Dendritic cell treated with granulocyte-macrophage colony-stimulating factor and Interleukin-4, amounts not matched to agents 40 ng/mL and 50 ng/mL, for 4 days (primary cell): ENCODE measurements around the gene ZFYVE21.
"Not testable (repeated sequence)": the region's sequence is repeated elsewhere in the genome, so short reads cannot be mapped to it uniquely, and the experiment has no call there.

Source experiments
- H3K27ac Mint-ChIP-seq: one replicate; pipeline ENCODE4 v1.8.0; 2022; ENCODE audit warnings: mild to moderate bottlenecking, mixed read lengths
- H3K27me3 Mint-ChIP-seq: one replicate; pipeline ENCODE4 v1.8.0; 2022; ENCODE audit warnings: mild to moderate bottlenecking, mixed read lengths
- H3K36me3 Mint-ChIP-seq: one replicate; pipeline ENCODE4 v1.8.0; 2022; ENCODE audit warnings: low read depth, mixed read lengths
- H3K4me1 Mint-ChIP-seq: one replicate; pipeline ENCODE4 v1.8.0; 2022; ENCODE audit warnings: low read depth, mixed read lengths
- H3K4me3 Mint-ChIP-seq: one replicate; pipeline ENCODE4 v1.8.0; 2022; ENCODE audit warnings: mild to moderate bottlenecking, moderate library complexity, mixed read lengths
- H3K9me3 Mint-ChIP-seq: one replicate; pipeline ENCODE4 v1.8.0; 2022; ENCODE audit warnings: mixed read lengths
- intact Hi-C: fragments of 100-400 bp; cut with micrococcal nuclease; formaldehyde crosslinking; loops from one replicate; pipeline ENCODE4 v1.15.0; 2022

ZFYVE21 gene

DNA sequence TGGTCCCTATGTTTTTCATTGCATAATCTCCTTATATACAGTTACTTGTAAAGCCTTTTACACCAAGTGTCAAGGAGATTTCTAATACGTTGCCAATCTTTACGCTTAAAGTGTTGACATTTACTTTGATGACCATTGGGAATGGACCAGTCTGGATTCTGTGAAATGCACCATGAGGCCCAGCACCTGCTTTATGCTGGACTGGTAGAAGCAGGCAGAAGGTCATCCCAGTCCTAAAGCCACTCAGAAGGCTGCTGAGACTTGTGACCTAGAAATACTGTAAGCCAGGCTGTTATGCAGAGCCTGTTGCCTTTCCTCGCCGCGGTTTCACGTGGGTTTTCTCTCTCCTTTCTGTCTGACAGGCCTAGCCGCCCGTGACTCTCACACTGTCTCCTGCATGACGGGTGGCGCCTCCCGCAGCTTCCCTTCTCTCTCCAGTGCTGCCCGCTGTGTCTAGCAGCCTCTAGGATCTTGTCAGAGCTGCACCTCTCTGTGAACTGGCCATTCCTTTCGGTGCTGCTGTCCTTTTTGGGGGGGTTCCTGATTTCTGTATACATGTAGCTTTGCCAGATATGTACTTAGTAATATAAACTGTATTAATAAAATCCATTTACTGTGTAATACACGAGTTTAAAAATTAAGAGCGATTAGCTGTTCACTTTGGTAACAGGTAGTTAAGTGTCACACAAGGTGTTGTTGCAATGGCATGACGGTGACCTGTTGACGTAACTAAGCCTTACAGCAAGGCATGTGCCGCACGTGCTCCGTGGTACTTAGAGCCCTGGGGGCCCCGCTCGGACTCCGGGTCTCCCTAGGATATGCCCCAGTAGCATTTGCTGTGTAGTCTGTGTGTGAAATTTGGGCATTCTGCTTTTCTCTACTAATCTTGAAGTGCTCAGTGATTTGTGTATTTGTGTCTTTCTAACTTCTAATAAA is 30.1 kb upstream of the ZFYVE21 start:
- Mint-ChIP-seq H3K9me3 (no peaks in the 10 kb centered on the region), H3K27me3 (no peaks in the 10 kb centered on the region), H3K36me3 (peaks cover 100% of the 10 kb centered on the region), H3K4me3 (no peak overlapping the region), H3K27ac (no peak overlapping the region), H3K4me1 (no peaks in the 10 kb centered on the region)
- intact Hi-C loops: no loop called here

DNA sequence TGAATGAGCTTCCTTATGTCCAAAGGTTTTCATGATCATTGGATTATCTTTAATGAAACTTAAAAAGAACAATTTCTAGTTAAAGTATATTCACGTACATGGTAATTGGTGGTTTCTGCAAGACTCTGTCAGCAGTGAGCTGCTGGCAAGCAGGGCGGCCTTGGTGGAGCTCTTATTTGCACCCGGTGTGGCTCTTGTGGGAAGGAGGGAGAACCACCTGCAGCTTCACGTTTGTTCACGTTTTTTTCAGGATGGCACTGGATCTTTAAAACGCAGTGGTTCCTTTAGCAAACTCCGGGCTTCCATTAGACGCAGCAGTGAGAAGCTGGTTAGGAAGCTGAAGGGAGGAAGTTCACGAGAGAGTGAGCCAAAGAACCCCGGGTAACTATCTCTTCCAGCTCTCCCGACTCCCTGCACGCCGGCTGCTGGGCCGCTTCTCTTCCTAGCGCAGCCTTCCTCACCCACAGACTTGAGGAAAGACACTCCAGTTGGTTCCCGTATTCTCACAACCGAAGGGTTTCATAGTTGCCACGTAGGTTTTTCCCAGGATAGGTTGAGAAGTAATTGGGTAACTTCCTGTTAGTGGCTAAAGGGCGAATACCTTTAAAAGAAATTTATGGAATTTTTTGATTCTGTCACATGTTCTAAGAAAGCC is 28.7 kb upstream of the ZFYVE21 start:
- no peaks in the 10 kb centered on the region for H3K27me3 Mint-ChIP-seq
- no peak overlapping the region for H3K27ac Mint-ChIP-seq
- H3K36me3 Mint-ChIP-seq: peaks cover 100% of the 10 kb centered on the region
- H3K4me1 Mint-ChIP-seq: no peaks in the 10 kb centered on the region
- H3K4me3 Mint-ChIP-seq: no peak overlapping the region
- intact Hi-C loops: no loop called here
- H3K9me3 Mint-ChIP-seq: no peaks in the 10 kb centered on the region

GRCh38 chr14:103687712-103688111 is 27.9 kb upstream of the ZFYVE21 start:
- no peak overlapping the region for H3K27ac Mint-ChIP-seq
- peaks cover 100% of the 10 kb centered on the region for H3K36me3 Mint-ChIP-seq
- no peaks in the 10 kb centered on the region for H3K9me3 Mint-ChIP-seq
- H3K4me1 Mint-ChIP-seq: no peaks in the 10 kb centered on the region
- no peaks in the 10 kb centered on the region for H3K27me3 Mint-ChIP-seq
- H3K4me3 Mint-ChIP-seq: no peak overlapping the region
- intact Hi-C loops: no loop called here

- intact Hi-C loops: no loop called here
- Mint-ChIP-seq H3K27me3 (no peaks in the 10 kb centered on the region), H3K36me3 (peaks cover 100% of the 10 kb centered on the region), H3K27ac (no peak overlapping the region), H3K4me1 (no peaks in the 10 kb centered on the region), H3K4me3 (no peak overlapping the region), H3K9me3 (no peaks in the 10 kb centered on the region)
Observed at GRCh38 chr14:103688441-103688840, 27.2 kb upstream of the ZFYVE21 start.

DNA sequence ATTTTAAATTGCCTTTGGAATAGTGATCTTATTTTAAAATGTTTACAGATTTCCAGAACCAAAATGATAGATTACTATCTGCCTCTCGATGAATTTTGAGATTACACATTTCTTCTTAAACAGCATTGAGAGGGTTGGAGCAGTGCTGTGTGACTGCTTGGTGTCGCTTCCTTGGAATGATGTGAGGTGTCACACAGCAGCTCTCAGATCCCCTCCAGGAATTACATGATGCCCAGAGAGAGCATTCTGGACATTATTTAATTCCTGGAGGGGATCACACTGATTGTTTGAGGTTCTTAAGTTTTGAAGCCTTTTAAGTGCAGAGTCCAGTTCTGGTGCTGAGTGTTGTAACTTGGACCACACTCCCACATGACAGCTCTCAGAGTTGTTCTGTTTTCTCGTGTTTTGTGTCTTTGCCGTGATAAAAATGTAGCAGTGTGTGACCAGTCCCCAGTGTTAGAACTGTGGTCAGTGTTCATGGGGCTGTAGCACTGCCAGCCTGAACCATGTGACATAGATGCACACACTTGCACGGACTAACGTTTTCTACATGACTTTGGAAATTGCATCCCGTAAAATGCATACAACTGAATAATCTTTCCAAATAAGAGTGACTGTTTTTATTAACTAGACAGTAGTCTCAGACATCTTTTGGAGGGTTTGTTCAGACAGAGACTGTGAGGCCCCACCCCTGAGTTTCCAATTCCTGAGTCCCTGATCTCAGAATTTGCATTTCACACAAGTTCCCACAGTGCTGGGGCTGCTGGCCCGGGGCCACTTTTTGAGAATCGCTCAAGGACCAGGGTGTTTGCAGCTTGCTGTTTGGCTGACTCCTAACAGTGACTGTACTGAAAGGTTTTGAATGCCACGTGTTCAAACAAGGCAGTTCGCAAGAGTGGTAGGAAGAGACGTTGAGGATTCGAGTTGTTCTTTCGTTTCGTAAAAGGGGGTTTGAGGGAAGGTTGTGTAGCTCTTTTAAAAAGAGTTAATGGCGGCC is 26.4 kb upstream of the ZFYVE21 start:
- Mint-ChIP-seq H3K4me3 (no peak overlapping the region), H3K36me3 (peaks cover 100% of the 10 kb centered on the region), H3K27me3 (no peaks in the 10 kb centered on the region), H3K27ac (no peak overlapping the region), H3K9me3 (no peaks in the 10 kb centered on the region), H3K4me1 (no peaks in the 10 kb centered on the region)
- intact Hi-C loops: no loop called here

- Mint-ChIP-seq H3K27me3 (no peaks in the 10 kb centered on the region), H3K4me3 (no peak overlapping the region), H3K4me1 (no peaks in the 10 kb centered on the region), H3K9me3 (no peaks in the 10 kb centered on the region), H3K27ac (no peak overlapping the region), H3K36me3 (peaks cover 100% of the 10 kb centered on the region)
- intact Hi-C loops: no loop called here
Observed at GRCh38 chr14:103690332-103690731, 25.3 kb upstream of the ZFYVE21 start.

DNA sequence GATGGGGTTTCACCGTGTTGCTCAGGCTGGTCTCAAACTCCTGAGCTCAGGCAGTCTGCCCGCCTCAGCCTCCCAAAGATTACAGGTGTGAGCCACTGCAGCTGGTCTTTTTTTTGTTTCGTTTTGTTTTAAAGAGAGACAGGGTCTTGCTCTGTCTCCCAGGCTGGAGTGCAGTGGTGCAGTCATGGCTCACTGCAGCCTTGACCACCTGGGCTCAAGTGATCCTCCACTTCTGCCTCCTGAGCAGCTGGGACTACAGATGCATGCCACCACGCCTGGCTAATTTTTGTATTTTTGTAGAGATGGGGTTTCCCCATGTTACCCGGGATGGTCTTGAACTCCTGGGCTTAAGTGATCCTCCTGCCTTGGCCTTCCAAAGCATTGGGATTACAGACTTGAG is 24.0 kb upstream of the ZFYVE21 start:
- H3K4me3 Mint-ChIP-seq, H3K9me3 Mint-ChIP-seq, H3K27me3 Mint-ChIP-seq, H3K27ac Mint-ChIP-seq, intact Hi-C loops, H3K4me1 Mint-ChIP-seq: not testable (repeated sequence)
- peaks cover 100% of the 10 kb centered on the region for H3K36me3 Mint-ChIP-seq

DNA sequence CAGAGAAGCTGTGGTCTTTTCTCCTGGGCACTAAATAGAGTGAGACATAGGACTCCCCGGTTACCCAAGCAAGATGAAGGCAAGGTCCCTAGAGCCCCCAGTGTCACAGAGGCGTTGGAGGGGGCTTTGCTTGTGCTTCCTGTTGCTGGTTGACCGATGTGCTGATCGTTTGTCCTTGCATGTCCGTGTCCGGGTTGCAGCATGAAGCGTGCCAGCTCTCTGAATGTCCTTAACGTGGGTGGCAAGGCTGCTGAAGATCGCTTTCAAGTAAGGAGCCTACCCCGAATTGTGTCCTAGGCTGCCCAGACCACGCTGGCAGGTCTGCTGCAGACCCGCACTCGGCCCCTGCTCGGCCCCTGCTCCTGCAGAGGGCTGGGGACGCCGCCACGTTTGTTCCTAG is 23.5 kb upstream of the ZFYVE21 start:
- no peaks in the 10 kb centered on the region for H3K27me3 Mint-ChIP-seq
- intact Hi-C loops: no loop called here
- peaks cover 100% of the 10 kb centered on the region for H3K36me3 Mint-ChIP-seq
- H3K4me3 Mint-ChIP-seq: no peak overlapping the region
- H3K27ac Mint-ChIP-seq: no peak overlapping the region
- H3K9me3 Mint-ChIP-seq: no peaks in the 10 kb centered on the region
- H3K4me1 Mint-ChIP-seq: peaks cover 10% of the 10 kb centered on the region

GRCh38 chr14:103692871-103693270 is 22.7 kb upstream of the ZFYVE21 start:
- intact Hi-C loops: no loop called here
- Mint-ChIP-seq H3K27me3 (no peaks in the 10 kb centered on the region), H3K4me1 (peaks cover 10% of the 10 kb centered on the region), H3K27ac (no peak overlapping the region), H3K36me3 (peaks cover 100% of the 10 kb centered on the region), H3K4me3 (no peak overlapping the region), H3K9me3 (no peaks in the 10 kb centered on the region)

- Mint-ChIP-seq H3K4me3 (no peak overlapping the region), H3K27ac (no peak overlapping the region), H3K36me3 (peaks cover 100% of the 10 kb centered on the region), H3K9me3 (no peaks in the 10 kb centered on the region), H3K27me3 (no peaks in the 10 kb centered on the region), H3K4me1 (peaks cover 10% of the 10 kb centered on the region)
- intact Hi-C loops: no loop called here
Observed at GRCh38 chr14:103693515-103693914, 22.1 kb upstream of the ZFYVE21 start.

DNA sequence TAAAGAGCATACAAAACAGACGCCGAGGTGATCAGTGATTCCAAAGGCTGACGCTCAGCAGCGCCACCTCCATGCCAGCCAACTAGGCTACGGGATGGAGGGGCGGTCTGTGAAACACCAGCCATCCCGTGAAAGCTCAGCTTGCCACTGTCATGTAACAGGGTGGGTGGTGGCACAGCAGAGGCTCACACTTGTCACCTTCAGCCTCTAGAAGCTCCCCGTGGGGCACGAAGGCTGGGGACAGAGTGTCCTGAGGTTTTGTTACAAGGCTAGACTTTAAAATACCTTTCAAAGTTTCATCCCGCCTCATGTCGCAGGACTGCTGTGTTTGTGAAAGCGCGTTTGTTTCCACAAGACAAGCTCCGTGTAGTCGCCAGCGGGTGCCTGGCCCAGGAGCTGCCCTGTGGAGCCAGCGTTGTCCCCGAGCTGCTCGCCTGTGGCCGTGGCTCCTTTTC is 21.0 kb upstream of the ZFYVE21 start:
- Mint-ChIP-seq H3K27me3 (no peaks in the 10 kb centered on the region), H3K4me3 (no peak overlapping the region), H3K9me3 (no peaks in the 10 kb centered on the region), H3K4me1 (peaks cover 10% of the 10 kb centered on the region), H3K27ac (no peak overlapping the region), H3K36me3 (peaks cover 100% of the 10 kb centered on the region)
- intact Hi-C loops: no loop called here

- no peaks in the 10 kb centered on the region for H3K9me3 Mint-ChIP-seq
- intact Hi-C loops: no loop called here
- peaks cover 100% of the 10 kb centered on the region for H3K36me3 Mint-ChIP-seq
- peaks cover 14% of the 10 kb centered on the region for H3K4me1 Mint-ChIP-seq
- no peaks in the 10 kb centered on the region for H3K27me3 Mint-ChIP-seq
- no peak overlapping the region for H3K27ac Mint-ChIP-seq
- no peak overlapping the region for H3K4me3 Mint-ChIP-seq
Observed at GRCh38 chr14:103695296-103696069, 20.1 kb upstream of the ZFYVE21 start.

- no peaks in the 10 kb centered on the region for H3K9me3 Mint-ChIP-seq
- H3K27ac Mint-ChIP-seq: peak overlapping the region; percentile 15
- intact Hi-C loops: no loop called here
- no peak overlapping the region for H3K4me3 Mint-ChIP-seq
- no peaks in the 10 kb centered on the region for H3K27me3 Mint-ChIP-seq
- peaks cover 14% of the 10 kb centered on the region for H3K4me1 Mint-ChIP-seq
- peaks cover 100% of the 10 kb centered on the region for H3K36me3 Mint-ChIP-seq
Observed at GRCh38 chr14:103696070-103696402, 19.6 kb upstream of the ZFYVE21 start.
